Stimulated activated CD4-positive, alpha-beta T cell treated with anti-CD3 and anti-CD28 coated beads, Interleukin-1b, Interleukin-23, amount 100 ng/mL, for 48 hours (primary cell): ENCODE results near the gene GLT6D1.

Source experiments
- DNase-seq: peaks from one replicate; pipeline ENCODE4 v3.0.0-alpha.2; 2020

GLT6D1 gene

GRCh38 chr9:135620558-135620957, 18.8 kb downstream of the GLT6D1 start:
- no peak for DNase-seq

GRCh38 chr9:135619599-135619886, 19.8 kb downstream of the GLT6D1 start:
- DNase-seq: no peak

GRCh38 chr9:135618866-135619598, 20.3 kb downstream of the GLT6D1 start:
- no peak for DNase-seq

- DNase-seq: no peak
Measured at GRCh38 chr9:135617991-135618411, 21.3 kb downstream of the GLT6D1 start.

- no peak for DNase-seq
Measured at GRCh38 chr9:135617538-135617900, 21.8 kb downstream of the GLT6D1 start.

- DNase-seq: no peak
Measured at GRCh38 chr9:135616619-135617537, 22.5 kb downstream of the GLT6D1 start.

- no peak for DNase-seq
Measured at GRCh38 chr9:135615666-135616618, 23.4 kb downstream of the GLT6D1 start.

- no peak for DNase-seq
Measured at GRCh38 chr9:135614821-135615665, 24.3 kb downstream of the GLT6D1 start.

- DNase-seq: no peak
Measured at GRCh38 chr9:135613946-135614805, 25.2 kb downstream of the GLT6D1 start.

GRCh38 chr9:135612981-135613910, 26.1 kb downstream of the GLT6D1 start:
- no peak for DNase-seq

- DNase-seq: no peak
Measured at GRCh38 chr9:135612437-135612836, 26.9 kb downstream of the GLT6D1 start.

GRCh38 chr9:135611875-135612209, 27.5 kb downstream of the GLT6D1 start:
- DNase-seq: no peak

GRCh38 chr9:135611142-135611874, 28.0 kb downstream of the GLT6D1 start:
- DNase-seq: no peak

- no peak for DNase-seq
Measured at GRCh38 chr9:135610290-135611141, 28.8 kb downstream of the GLT6D1 start.

- DNase-seq: no peak
Measured at GRCh38 chr9:135609366-135609955, 29.9 kb downstream of the GLT6D1 start.

GRCh38 chr9:135608999-135609317, 30.4 kb downstream of the GLT6D1 start:
- no peak for DNase-seq

GRCh38 chr9:135608294-135608998, 30.9 kb downstream of the GLT6D1 start:
- DNase-seq: no peak
